Esophagus squamous epithelium (tissue), 4 donors: ENCODE measurements around the gene ARFRP1.

Source experiments
- CTCF ChIP-seq, 6 experiments: fragments of 450-650 bp in 4 of 6; fragments of 200-600 bp in 2 of 6; sonication (generic) in 2 of 6; IDR thresholded peaks; one replicate each; pipeline ENCODE4 v1.5.1; 2016 to 2019; ENCODE audit warnings: antibody characterized with exemption in 6 of 6, mild to moderate bottlenecking in 4 of 6, moderate library complexity in 4 of 6
- POLR2A ChIP-seq, 4 donors: fragments of 450-650 bp; IDR thresholded peaks; one replicate each; pipeline ENCODE4 v1.6.1; 2017; ENCODE audit warnings: antibody characterized with exemption in 4 of 4, mild to moderate bottlenecking in 4 of 4, moderate library complexity in 3 of 4

- TF ChIP-seq CTCF (IDR thresholded peaks at IDR 0.05) (no peak), POLR2A (IDR thresholded peaks at IDR 0.05) (no peak)
Observed at GRCh38 chr20:63699466-63700198, 8.1 kb downstream of the ARFRP1 start.
